Spleen (tissue), 7 donors: ENCODE results near the gene CRTC3.

Experiments used
- POLR2AphosphoS5 ChIP-seq, 3 donors: sonication (generic); formaldehyde crosslinking; IDR thresholded peaks; one replicate each; pipeline ENCODE4 v1.5.1; 2017; ENCODE audit warnings: antibody characterized with exemption in 3 of 3
- TF ChIP-seq, protein P1 (sequence below), 11 experiments: fragments of 200-600 bp in 7 of 11; fragments of 450-650 bp in 4 of 11; sonication (generic) in 4 of 11; IDR thresholded peaks in 8 of 11; conservative IDR thresholded peaks in 3 of 11; 1 replicate in 7 of 11; 2 replicates in 4 of 11; pipeline versions ENCODE4 v1.4.0 to v1.8.0; 2016 to 2021; ENCODE audit warnings: antibody characterized with exemption in 11 of 11, inconsistent platforms in 4 of 11, mild to moderate bottlenecking in 1 of 11
- donor health status: DM: no; HTN: no; CAD: no; lungs with moderate emphysema.
- donor health status: DM: no; HTN: no; CAD: no.
- donor health status: DM: no; HTN: no; CAD: no.

DNA sequence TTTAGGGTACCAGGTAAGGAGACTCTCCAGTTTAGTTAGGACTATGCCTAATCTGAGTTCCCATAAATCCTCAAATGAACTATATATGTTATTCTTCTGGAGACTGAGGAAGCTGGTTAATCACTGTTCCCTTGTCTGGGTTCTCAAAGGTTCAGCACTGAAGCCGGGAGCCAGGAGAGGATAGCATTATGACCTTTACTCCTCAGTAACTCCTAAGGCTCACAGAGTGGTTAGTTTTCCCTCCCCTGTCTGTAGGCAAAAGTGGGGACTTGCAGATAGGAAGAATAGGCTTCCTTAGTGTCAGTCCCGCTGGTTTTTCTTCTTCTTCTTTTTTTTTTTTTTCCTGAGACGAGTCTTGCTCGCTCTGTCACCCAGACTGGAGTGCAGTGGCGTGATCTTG lies 50.4 kb downstream of the CRTC3 start:
- TF ChIP-seq, protein P1, sequence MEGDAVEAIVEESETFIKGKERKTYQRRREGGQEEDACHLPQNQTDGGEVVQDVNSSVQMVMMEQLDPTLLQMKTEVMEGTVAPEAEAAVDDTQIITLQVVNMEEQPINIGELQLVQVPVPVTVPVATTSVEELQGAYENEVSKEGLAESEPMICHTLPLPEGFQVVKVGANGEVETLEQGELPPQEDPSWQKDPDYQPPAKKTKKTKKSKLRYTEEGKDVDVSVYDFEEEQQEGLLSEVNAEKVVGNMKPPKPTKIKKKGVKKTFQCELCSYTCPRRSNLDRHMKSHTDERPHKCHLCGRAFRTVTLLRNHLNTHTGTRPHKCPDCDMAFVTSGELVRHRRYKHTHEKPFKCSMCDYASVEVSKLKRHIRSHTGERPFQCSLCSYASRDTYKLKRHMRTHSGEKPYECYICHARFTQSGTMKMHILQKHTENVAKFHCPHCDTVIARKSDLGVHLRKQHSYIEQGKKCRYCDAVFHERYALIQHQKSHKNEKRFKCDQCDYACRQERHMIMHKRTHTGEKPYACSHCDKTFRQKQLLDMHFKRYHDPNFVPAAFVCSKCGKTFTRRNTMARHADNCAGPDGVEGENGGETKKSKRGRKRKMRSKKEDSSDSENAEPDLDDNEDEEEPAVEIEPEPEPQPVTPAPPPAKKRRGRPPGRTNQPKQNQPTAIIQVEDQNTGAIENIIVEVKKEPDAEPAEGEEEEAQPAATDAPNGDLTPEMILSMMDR (IDR thresholded peaks at IDR 0.05 in 8 of 11, conservative IDR thresholded peaks at IDR 0.05 in 3 of 11) = no peak
- TF ChIP-seq POLR2AphosphoS5 (IDR thresholded peaks at IDR 0.05) = no peak
